Activated naive CD8-positive, alpha-beta T cell treated with anti-CD3 and anti-CD28 coated beads, Interleukin-2, amount 10 ng/mL, durations not matched to agents 7 days and 5 days (primary cell): ENCODE data around the gene CNEP1R1. TPM values are rescaled to one million over a fixed set of nuclear protein-coding genes. Genes with fewer than 3 reads are reported as not detected.

ENCODE experiments used
- ATAC-seq: fragments of 150-1000 bp; cut with Tn5 transposase; one replicate; pipeline ENCODE4 v1.10.0; 2021; ENCODE audit warnings: low read depth, moderate library complexity
- POLR2A ChIA-PET: fragments of 350-600 bp; sonication (Branson Sonifier 250); formaldehyde crosslinking; loops from one replicate; lab custom pipeline; 2021; ENCODE audit warnings: antibody characterized with exemption; lab: Charles Lee
- DNase-seq: peaks from one replicate; pipeline ENCODE4 v3.0.0; 2021
- H3K27ac Mint-ChIP-seq: one replicate; pipeline ENCODE4 v1.8.0; 2022; ENCODE audit warnings: mild to moderate bottlenecking, mixed read lengths
- H3K27me3 Mint-ChIP-seq: one replicate; pipeline ENCODE4 v1.8.0; 2022; ENCODE audit warnings: mild to moderate bottlenecking, moderate library complexity, mixed read lengths
- H3K36me3 Mint-ChIP-seq: one replicate; pipeline ENCODE4 v1.8.0; 2021; ENCODE audit warnings: mild to moderate bottlenecking, mixed read lengths
- H3K4me1 Mint-ChIP-seq: one replicate; pipeline ENCODE4 v1.8.0; 2021; ENCODE audit warnings: mixed read lengths
- H3K4me3 Mint-ChIP-seq: one replicate; pipeline ENCODE4 v1.8.0; 2022; ENCODE audit warnings: mild to moderate bottlenecking, moderate library complexity, mixed read lengths
- H3K9me3 Mint-ChIP-seq: one replicate; pipeline ENCODE4 v1.8.0; 2021; ENCODE audit warnings: mixed read lengths
- total RNA-seq, 2 experiments: library from RNA; stranded (reverse); gene quantifications; one replicate each; pipeline ENCODE4 v1.2.3, GENCODE V29; 2021

The CNEP1R1 gene
- total RNA-seq, result 10 to 100 TPM; 29.0 to 31.7 TPM

- POLR2A ChIA-PET, result interaction anchor here (0.6 to 2.2 kb wide), 16 partner anchors 13 to 781 kb away, joined by 3 to 17 read pairs (median 4); partner anchors contain the start of gene HEATR3
- ATAC-seq (peak; percentile 99), DNase-seq (peak; percentile 92)
- peaks cover 2% of the 10 kb centered on the region for H3K36me3 Mint-ChIP-seq
- H3K9me3 Mint-ChIP-seq, result no peaks in the 10 kb centered on the region
- peaks cover 15% of the 10 kb centered on the region for H3K4me1 Mint-ChIP-seq
- H3K27me3 Mint-ChIP-seq, result peaks cover 2% of the 10 kb centered on the region
- peak within 1 kb of the TSS; percentile 92 for H3K27ac Mint-ChIP-seq
- peak within 1 kb of the TSS; percentile 96 for H3K4me3 Mint-ChIP-seq
Measured at GRCh38 chr16:50024684-50025536, at the start of gene CNEP1R1. TSS of gene CNEP1R1 (plus strand) at chr16:50025225. CDS start at chr16:50025316, 91 bp downstream.

DNA sequence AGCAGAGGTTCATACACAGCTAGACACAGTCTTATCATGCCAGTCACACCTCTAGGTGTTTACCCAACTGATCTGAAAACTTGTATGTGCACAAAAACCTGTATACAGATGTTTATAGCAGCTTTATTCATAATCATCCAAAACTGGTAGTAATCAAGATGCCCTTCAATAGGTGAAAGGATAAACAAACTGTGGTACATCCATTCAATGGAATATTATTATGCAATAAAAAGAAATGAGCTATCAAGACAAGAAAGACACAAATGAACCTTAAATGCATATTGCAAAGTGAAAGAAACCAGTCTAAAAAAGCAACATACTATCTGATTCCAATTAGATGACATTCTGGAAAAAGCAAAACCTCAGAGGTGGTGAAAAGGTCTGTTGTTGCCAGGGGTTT is 47.6 kb upstream of the CNEP1R1 start:
- no peaks in the 10 kb centered on the region for H3K4me1 Mint-ChIP-seq
- DNase-seq (no peak), ATAC-seq (no peak)
- H3K36me3 Mint-ChIP-seq, result no peaks in the 10 kb centered on the region
- H3K27ac Mint-ChIP-seq, result no peak overlapping the region
- H3K27me3 Mint-ChIP-seq, result no peaks in the 10 kb centered on the region
- no peak overlapping the region for H3K4me3 Mint-ChIP-seq
- no peaks in the 10 kb centered on the region for H3K9me3 Mint-ChIP-seq
- POLR2A ChIA-PET, result no interaction called here

DNA sequence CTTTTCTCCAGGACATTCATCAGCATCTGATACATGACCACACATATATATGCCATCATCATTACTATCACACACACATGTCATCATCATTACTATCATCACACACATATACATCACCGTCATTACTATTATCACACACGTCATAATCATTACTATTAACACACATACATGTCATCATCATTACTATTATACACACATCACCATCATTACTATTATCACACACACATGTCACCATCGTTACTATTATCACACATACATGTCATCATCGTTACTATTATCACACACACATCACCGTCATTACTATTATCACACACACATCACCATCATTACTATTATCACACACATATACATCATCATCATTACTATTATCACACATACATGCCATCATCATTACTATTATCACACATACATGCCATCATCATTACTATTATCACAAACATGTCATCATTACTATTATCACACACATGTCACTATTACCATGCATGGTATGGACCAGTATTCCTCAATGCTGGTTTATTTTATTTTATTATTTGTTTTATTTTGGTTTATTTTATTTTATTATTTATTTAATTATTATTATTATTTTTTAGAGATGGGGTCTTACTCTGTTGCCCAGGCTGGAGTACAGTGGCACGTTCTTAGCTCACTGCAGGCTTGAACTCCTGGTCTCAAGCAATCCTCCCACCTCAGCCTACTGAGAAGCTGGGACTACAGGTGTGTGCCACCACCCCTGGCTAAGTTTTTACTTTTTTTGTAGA is 46.3 kb upstream of the CNEP1R1 start:
- no peak for DNase-seq
- POLR2A ChIA-PET, result no interaction called here
- no peak overlapping the region for H3K4me3 Mint-ChIP-seq
- no peaks in the 10 kb centered on the region for H3K9me3 Mint-ChIP-seq
- H3K27ac Mint-ChIP-seq, result no peak overlapping the region
- ATAC-seq, result no peak
- H3K4me1 Mint-ChIP-seq, result no peaks in the 10 kb centered on the region
- no peaks in the 10 kb centered on the region for H3K36me3 Mint-ChIP-seq
- no peaks in the 10 kb centered on the region for H3K27me3 Mint-ChIP-seq

DNA sequence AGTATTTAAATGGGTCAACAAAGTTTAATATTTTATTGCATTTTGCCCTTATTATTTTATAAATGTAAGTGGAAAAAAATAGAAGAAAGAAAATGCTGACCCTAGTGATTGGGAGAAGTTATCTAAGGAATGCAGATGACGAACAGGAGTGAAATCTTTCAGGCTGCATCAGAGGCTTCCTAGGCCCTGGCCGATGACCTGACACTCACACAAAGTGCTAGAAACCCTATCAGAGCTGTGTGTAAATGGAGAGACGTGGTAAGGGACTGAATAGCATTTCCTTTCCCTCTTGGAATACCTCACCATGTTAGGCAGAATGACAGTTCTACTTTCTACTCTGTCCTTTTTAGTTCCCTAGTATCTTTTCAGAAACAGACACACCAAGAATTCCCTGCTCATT is 44.9 kb upstream of the CNEP1R1 start:
- Mint-ChIP-seq H3K36me3 (no peaks in the 10 kb centered on the region), H3K27ac (no peak overlapping the region), H3K4me3 (no peak overlapping the region), H3K4me1 (no peaks in the 10 kb centered on the region), H3K27me3 (no peaks in the 10 kb centered on the region), H3K9me3 (no peaks in the 10 kb centered on the region)
- POLR2A ChIA-PET, result no interaction called here
- ATAC-seq (no peak), DNase-seq (no peak)

GRCh38 chr16:49986351-49987124 is 38.5 kb upstream of the CNEP1R1 start:
- no peaks in the 10 kb centered on the region for H3K9me3 Mint-ChIP-seq
- ATAC-seq (no peak), DNase-seq (no peak)
- no peaks in the 10 kb centered on the region for H3K36me3 Mint-ChIP-seq
- H3K27ac Mint-ChIP-seq, result no peak overlapping the region
- H3K4me1 Mint-ChIP-seq, result peaks cover 3% of the 10 kb centered on the region
- no peak overlapping the region for H3K4me3 Mint-ChIP-seq
- POLR2A ChIA-PET, result no interaction called here
- H3K27me3 Mint-ChIP-seq, result peaks cover 5% of the 10 kb centered on the region

DNA sequence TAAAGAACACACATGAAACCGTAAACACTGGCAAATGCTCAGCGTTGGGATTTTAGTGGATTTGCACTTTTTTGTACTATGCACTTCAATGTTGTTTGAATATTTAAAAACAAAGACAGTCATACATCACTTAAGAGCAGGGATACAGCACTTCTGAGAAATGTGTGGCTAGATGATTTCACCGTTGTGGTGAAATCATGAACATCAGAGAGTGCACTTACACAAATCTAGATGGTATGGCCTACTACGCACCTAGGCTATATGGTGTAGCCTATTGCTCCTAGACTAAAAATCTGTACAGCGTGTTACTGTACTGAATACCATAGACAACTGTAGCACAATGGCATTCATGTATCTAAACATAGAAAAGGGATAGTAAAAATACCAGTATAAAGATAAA is 37.6 kb upstream of the CNEP1R1 start:
- no peaks in the 10 kb centered on the region for H3K9me3 Mint-ChIP-seq
- peaks cover 7% of the 10 kb centered on the region for H3K27me3 Mint-ChIP-seq
- ATAC-seq, result no peak
- no peak overlapping the region for H3K4me3 Mint-ChIP-seq
- H3K4me1 Mint-ChIP-seq, result peaks cover 3% of the 10 kb centered on the region
- DNase-seq, result no peak
- H3K27ac Mint-ChIP-seq, result no peak overlapping the region
- POLR2A ChIA-PET, result no interaction called here
- H3K36me3 Mint-ChIP-seq, result no peaks in the 10 kb centered on the region

DNA sequence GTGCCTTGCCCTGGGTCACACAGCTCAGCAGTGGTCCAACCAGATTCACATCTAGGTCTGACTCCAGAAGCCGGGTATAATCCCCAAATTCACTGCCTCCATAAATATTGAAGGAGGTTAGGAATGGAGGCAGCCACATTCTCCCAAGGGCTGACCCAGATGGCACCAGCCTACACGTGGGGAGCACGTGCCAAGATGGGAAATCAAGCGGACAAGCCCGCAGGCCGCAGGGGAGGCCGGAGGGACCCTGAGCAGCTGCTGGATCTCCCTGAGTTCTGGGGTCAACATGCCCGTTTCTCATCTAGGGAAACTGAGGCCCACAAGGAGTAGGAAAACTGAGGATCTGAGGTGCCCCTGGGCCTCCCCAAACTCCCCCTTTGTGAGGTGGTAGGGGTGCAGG is 32.2 kb upstream of the CNEP1R1 start:
- Mint-ChIP-seq H3K4me3 (no peak overlapping the region), H3K9me3 (no peaks in the 10 kb centered on the region), H3K4me1 (peaks cover 6% of the 10 kb centered on the region), H3K36me3 (no peaks in the 10 kb centered on the region), H3K27me3 (peaks cover 16% of the 10 kb centered on the region), H3K27ac (no peak overlapping the region)
- ATAC-seq, result no peak
- POLR2A ChIA-PET, result no interaction called here
- DNase-seq, result no peak

GRCh38 chr16:49993579-49993978 is 31.4 kb upstream of the CNEP1R1 start:
- POLR2A ChIA-PET, result no interaction called here
- Mint-ChIP-seq H3K27me3 (peaks cover 16% of the 10 kb centered on the region), H3K9me3 (no peaks in the 10 kb centered on the region), H3K36me3 (no peaks in the 10 kb centered on the region), H3K4me3 (no peak overlapping the region), H3K27ac (no peak overlapping the region), H3K4me1 (peaks cover 3% of the 10 kb centered on the region)
- DNase-seq (no peak), ATAC-seq (no peak)

GRCh38 chr16:49994006-49994405 is 31.0 kb upstream of the CNEP1R1 start:
- H3K36me3 Mint-ChIP-seq, result no peaks in the 10 kb centered on the region
- no peak overlapping the region for H3K27ac Mint-ChIP-seq
- DNase-seq, result no peak
- no peaks in the 10 kb centered on the region for H3K9me3 Mint-ChIP-seq
- no peak for ATAC-seq
- no peak overlapping the region for H3K4me3 Mint-ChIP-seq
- POLR2A ChIA-PET, result no interaction called here
- peaks cover 3% of the 10 kb centered on the region for H3K4me1 Mint-ChIP-seq
- H3K27me3 Mint-ChIP-seq, result peaks cover 16% of the 10 kb centered on the region

- ATAC-seq (no peak), DNase-seq (no peak)
- no peaks in the 10 kb centered on the region for H3K36me3 Mint-ChIP-seq
- no peak overlapping the region for H3K4me3 Mint-ChIP-seq
- peaks cover 3% of the 10 kb centered on the region for H3K4me1 Mint-ChIP-seq
- POLR2A ChIA-PET, result no interaction called here
- no peak overlapping the region for H3K27ac Mint-ChIP-seq
- peaks cover 16% of the 10 kb centered on the region for H3K27me3 Mint-ChIP-seq
- no peaks in the 10 kb centered on the region for H3K9me3 Mint-ChIP-seq
Measured at GRCh38 chr16:49995720-49996119, 29.3 kb upstream of the CNEP1R1 start.

- ATAC-seq, result no peak
- Mint-ChIP-seq H3K27me3 (peaks cover 17% of the 10 kb centered on the region), H3K36me3 (no peaks in the 10 kb centered on the region)
Measured at GRCh38 chr16:49997721-49998251, 27.2 kb upstream of the CNEP1R1 start.

GRCh38 chr16:49998991-49999390 is 26.0 kb upstream of the CNEP1R1 start:
- H3K4me3 Mint-ChIP-seq, result no peak overlapping the region
- no peaks in the 10 kb centered on the region for H3K36me3 Mint-ChIP-seq
- H3K9me3 Mint-ChIP-seq, result peaks cover 3% of the 10 kb centered on the region
- H3K27me3 Mint-ChIP-seq, result peaks cover 18% of the 10 kb centered on the region
- ATAC-seq (no peak), DNase-seq (no peak)
- no peak overlapping the region for H3K27ac Mint-ChIP-seq
- peaks cover 1% of the 10 kb centered on the region for H3K4me1 Mint-ChIP-seq
- POLR2A ChIA-PET, result no interaction called here

More at GRCh38 chr16:49997721-49998251, 27.2 kb upstream of the CNEP1R1 start:
- POLR2A ChIA-PET, result no interaction called here
- Mint-ChIP-seq H3K4me1 (peaks cover 3% of the 10 kb centered on the region), H3K4me3 (no peak overlapping the region), H3K27ac (no peak overlapping the region), H3K9me3 (peaks cover 2% of the 10 kb centered on the region)
- no peak for DNase-seq

GRCh38 chr16:50001144-50001543 is 23.9 kb upstream of the CNEP1R1 start:
- POLR2A ChIA-PET, result no interaction called here
- DNase-seq (no peak), ATAC-seq (no peak)
- H3K27ac Mint-ChIP-seq, result no peak overlapping the region
- peaks cover 15% of the 10 kb centered on the region for H3K27me3 Mint-ChIP-seq
- peaks cover 1% of the 10 kb centered on the region for H3K4me1 Mint-ChIP-seq
- H3K4me3 Mint-ChIP-seq, result no peak overlapping the region
- H3K36me3 Mint-ChIP-seq, result no peaks in the 10 kb centered on the region
- H3K9me3 Mint-ChIP-seq, result peaks cover 5% of the 10 kb centered on the region
